ENCODE measurements around the gene ART3. TPM values are rescaled to one million over a fixed set of nuclear protein-coding genes. Genes with fewer than 3 reads are reported as not detected.

Gene ART3
- total and polyA plus RNA-seq, 9 of the 15 experiments (the other 6 are each of a cell fraction or from before 2014, with no cell fraction given), result 0.69 to 1.4 (median 1.1) TPM; not detected in 1

DNA sequence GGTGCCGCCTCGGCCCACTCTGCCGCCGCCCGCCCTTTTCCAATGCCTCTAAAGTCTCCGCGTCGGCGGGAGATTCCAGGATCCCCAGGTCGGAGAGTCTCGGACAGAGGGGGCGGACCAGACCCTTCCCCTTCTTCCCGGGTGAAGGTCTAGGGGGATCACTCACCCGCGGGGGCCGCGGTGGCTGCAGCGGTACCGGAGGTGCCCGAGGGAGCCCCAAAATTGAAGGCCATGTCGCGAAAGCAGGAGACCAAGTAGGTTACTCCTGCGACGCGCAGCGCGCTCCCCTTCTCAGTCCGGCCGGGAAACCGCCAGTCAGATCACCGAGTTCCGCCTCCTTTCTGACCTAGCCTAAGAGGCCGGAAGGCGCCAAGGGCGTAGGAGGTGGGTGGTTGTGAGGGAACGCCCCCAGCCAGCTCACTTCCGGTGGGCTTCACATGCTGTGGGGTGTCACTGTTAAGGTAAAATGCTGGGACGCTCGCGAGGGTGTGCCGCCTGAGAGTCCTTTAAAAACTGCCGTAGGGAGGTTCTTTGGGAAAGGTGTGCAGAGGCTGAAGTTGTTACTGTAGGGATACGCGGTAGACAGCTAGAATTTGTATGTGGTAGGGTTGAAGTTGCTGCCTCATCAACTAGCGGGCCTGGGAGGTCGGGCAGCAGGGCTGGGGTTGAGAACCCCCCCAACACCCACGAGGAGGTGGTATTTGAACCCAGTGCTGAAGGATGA lies 73.8 kb downstream of the ART3 start, which contains the start of gene NUP54 (continued):
- TF ChIP-seq, protein P1, sequence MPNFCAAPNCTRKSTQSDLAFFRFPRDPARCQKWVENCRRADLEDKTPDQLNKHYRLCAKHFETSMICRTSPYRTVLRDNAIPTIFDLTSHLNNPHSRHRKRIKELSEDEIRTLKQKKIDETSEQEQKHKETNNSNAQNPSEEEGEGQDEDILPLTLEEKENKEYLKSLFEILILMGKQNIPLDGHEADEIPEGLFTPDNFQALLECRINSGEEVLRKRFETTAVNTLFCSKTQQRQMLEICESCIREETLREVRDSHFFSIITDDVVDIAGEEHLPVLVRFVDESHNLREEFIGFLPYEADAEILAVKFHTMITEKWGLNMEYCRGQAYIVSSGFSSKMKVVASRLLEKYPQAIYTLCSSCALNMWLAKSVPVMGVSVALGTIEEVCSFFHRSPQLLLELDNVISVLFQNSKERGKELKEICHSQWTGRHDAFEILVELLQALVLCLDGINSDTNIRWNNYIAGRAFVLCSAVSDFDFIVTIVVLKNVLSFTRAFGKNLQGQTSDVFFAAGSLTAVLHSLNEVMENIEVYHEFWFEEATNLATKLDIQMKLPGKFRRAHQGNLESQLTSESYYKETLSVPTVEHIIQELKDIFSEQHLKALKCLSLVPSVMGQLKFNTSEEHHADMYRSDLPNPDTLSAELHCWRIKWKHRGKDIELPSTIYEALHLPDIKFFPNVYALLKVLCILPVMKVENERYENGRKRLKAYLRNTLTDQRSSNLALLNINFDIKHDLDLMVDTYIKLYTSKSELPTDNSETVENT (CRISPR knock-in tag; IDR thresholded peaks at IDR 0.05), result peak; percentile 81; the same call in 1 of the 2 replicates
- TF ChIP-seq ZNF143 (CRISPR knock-in tag; IDR thresholded peaks at IDR 0.05) (0 out of 2 replicates have a peak, but pooled peaks have one; percentile 46), TAF7 (tag; IDR thresholded peaks at IDR 0.05) (peak; percentile 92), ASH1L (IDR thresholded peaks at IDR 0.05; ENCODE audit: borderline replicate concordance, low read depth, partially characterized antibody) (no peak), CBFB (CRISPR knock-in tag; IDR thresholded peaks at IDR 0.05) (peak; percentile 41; the same call in 1 of the 2 replicates), SMAD1 (IDR thresholded peaks at IDR 0.05; ENCODE audit: low read depth, low read length, partially characterized antibody) (peak; percentile 24), SREBF1 (IDR thresholded peaks at IDR 0.05; ENCODE audit: borderline replicate concordance, low read depth, low read length) (no peak), MEF2A (IDR thresholded peaks at IDR 0.05; ENCODE audit: control insufficient read depth, low read depth, low read length) (0 out of 2 replicates have a peak, but pooled peaks have one; percentile 40), PML (IDR thresholded peaks at IDR 0.05; ENCODE audit: low read length) (peak; percentile 88), ZNF668 (CRISPR knock-in tag; IDR thresholded peaks at IDR 0.05) (no peak), RBM17 (IDR thresholded peaks at IDR 0.05; ENCODE audit: borderline replicate concordance, low read depth, low read length) (no peak), NONO (IDR thresholded peaks at IDR 0.05; ENCODE audit: low read depth in 2 of 2, low read length in 1 of 2) (peak; percentile 28 to 66), ZNF586 (CRISPR knock-in tag; conservative IDR thresholded peaks at IDR 0.05) (no peak), NCOA1 (IDR thresholded peaks at IDR 0.05; ENCODE audit: low read depth) (peak; percentile 98)
- TF ChIP-seq, protein P2, sequence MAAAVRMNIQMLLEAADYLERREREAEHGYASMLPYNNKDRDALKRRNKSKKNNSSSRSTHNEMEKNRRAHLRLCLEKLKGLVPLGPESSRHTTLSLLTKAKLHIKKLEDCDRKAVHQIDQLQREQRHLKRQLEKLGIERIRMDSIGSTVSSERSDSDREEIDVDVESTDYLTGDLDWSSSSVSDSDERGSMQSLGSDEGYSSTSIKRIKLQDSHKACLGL (CRISPR knock-in tag; IDR thresholded peaks at IDR 0.05; ENCODE audit: borderline replicate concordance, poor library complexity, severe bottlenecking), result peak; percentile 62
- TF ChIP-seq, protein P3, sequence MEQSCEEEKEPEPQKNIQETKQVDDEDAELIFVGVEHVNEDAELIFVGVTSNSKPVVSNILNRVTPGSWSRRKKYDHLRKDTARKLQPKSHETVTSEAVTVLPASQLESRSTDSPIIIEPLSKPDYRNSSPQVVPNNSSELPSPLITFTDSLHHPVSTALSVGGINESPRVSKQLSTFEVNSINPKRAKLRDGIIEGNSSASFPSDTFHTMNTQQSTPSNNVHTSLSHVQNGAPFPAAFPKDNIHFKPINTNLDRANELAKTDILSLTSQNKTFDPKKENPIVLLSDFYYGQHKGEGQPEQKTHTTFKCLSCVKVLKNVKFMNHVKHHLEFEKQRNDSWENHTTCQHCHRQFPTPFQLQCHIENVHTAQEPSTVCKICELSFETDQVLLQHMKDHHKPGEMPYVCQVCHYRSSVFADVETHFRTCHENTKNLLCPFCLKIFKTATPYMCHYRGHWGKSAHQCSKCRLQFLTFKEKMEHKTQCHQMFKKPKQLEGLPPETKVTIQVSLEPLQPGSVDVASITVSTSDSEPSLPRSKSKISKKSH (CRISPR knock-in tag; IDR thresholded peaks at IDR 0.05), result no peak
- TF ChIP-seq, protein P4, sequence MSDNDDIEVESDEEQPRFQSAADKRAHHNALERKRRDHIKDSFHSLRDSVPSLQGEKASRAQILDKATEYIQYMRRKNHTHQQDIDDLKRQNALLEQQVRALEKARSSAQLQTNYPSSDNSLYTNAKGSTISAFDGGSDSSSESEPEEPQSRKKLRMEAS (CRISPR knock-in tag; IDR thresholded peaks at IDR 0.05), result peak; percentile 84
- TF ChIP-seq, protein P5, sequence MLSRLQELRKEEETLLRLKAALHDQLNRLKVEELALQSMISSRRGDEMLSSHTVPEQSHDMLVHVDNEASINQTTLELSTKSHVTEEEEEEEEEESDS (CRISPR knock-in tag; IDR thresholded peaks at IDR 0.05), result no peak
- TF ChIP-seq, protein P6, sequence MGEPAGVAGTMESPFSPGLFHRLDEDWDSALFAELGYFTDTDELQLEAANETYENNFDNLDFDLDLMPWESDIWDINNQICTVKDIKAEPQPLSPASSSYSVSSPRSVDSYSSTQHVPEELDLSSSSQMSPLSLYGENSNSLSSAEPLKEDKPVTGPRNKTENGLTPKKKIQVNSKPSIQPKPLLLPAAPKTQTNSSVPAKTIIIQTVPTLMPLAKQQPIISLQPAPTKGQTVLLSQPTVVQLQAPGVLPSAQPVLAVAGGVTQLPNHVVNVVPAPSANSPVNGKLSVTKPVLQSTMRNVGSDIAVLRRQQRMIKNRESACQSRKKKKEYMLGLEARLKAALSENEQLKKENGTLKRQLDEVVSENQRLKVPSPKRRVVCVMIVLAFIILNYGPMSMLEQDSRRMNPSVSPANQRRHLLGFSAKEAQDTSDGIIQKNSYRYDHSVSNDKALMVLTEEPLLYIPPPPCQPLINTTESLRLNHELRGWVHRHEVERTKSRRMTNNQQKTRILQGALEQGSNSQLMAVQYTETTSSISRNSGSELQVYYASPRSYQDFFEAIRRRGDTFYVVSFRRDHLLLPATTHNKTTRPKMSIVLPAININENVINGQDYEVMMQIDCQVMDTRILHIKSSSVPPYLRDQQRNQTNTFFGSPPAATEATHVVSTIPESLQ (CRISPR knock-in tag; IDR thresholded peaks at IDR 0.05), result peak; percentile 51; the same call in 1 of the 2 replicates
